ENCODE measurements around the gene DGKG.

DGKG gene

DNA sequence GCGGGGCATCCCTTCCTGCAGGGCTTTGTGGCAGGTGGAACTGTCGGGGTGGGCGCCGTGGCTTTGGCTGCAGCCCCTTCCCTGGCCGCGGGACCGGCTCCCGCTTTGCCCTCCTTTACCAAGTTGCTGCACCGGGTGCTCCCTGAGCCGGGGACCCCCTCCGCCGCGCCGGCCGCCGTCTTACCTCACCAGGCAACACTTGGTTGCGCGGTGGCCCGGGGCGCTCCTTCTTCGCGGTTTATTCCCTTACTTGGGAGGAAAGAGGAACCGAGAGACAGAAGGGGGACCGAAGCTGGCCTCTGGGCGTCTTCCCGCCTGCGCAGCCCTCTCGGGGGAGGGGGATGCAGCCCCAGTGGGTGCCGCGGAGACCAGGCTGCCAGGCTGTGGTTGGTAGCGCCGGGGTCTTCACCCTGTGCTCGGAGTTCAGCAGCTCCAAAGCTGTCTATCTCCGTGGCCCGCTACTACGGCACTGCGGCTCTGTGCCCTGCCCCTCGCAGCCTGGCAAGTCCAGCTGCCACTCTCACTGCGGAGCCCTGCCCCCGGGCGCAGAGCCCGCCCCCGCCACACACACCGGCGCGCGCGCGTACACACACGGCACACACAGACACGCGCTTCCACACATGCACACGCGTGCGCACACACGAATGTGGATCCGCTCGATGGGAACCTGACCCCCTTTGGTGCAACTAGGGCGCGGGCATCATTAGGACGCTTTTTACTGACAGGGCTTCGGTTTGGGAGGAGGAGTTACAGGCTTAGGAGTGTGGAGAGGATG is at the start of gene DGKG:
DGKG (minus strand) TSS at position 473 of the 775 bp plus-strand sequence. CDS start 41,775 bp downstream, outside the sequence.
- DNase-seq (ENCODE audit: low spot score) = no peak

GRCh38 chr3:186411089-186411488 is 49.1 kb upstream of the DGKG start:
- no peak for DNase-seq (ENCODE audit: low spot score)

GRCh38 chr3:186406669-186407635 is 44.9 kb upstream of the DGKG start:
- no peak for DNase-seq (ENCODE audit: low spot score)

GRCh38 chr3:186401556-186401955 is 39.5 kb upstream of the DGKG start:
- no peak for DNase-seq (ENCODE audit: low spot score)

DNA sequence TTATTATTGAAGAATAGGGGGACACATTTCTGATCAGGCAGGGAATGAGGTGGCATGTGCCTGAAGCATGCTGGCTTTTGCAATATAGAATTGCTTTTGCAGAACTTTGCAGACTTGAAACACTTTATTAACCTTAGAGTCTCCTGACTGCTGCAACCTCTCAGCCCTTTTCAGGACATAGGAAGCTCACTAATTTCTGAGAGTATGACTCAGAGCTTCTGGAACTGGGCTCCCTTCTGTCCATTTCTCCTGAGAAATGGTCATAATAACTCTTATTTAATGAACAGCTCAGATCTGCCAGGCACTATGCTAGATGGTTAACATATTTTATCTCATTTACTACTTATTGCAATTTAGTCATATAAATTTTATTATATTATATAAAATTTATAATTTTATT is 38.6 kb upstream of the DGKG start:
- no peak for DNase-seq (ENCODE audit: low spot score)

DNA sequence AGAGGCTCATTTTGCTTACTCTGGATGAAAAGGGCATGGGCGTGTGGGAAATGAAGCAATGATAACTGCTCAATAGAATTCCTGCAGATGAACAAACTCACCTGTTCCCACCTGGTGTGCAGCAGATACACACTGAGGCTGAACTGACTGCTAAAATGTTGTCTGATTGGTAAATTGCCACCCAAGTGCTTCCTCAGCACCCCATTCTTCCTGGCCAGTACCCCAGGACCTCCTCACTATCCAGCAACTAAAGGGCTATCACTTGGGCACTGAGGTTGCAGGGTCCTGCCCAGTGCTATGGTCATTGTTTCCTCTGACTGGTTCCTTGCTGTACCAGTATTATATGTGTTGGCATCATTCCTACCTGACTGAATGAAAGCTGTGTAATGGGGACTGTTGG is 38.0 kb upstream of the DGKG start:
- no peak for DNase-seq (ENCODE audit: low spot score)

GRCh38 chr3:186394566-186395217 is 32.7 kb upstream of the DGKG start:
- DNase-seq (ENCODE audit: low spot score) = no peak

DNA sequence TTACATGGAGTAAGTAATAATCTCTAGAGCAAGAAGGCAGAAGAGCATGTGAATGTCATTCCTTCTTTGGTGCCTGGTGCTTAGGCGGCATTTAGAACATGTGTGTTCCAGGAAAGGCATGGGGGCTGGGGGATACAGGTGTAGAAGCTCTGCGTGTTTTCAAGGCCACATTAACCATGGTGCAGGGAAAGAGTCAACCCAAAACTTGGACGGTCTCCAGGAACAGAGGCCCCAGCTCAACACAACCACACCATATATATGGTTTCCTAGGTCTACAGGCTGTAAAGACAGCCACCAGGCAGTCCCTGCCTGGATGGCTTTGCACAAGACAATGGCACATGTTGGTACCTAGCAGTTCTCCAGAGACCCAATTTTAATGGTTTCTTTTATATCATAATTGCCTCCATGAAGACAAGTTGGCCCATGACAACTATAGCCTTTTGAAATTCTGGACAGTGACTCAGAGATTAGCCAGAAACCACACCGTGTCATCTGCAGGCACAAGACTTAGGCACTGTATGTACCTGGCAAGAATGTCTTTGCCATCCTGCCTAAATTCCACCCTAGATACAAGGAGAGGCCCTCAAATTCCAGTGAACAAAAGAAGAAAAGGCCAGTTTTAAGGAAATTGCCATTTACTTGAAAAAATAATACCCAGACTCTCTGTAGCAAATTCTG is 25.0 kb upstream of the DGKG start:
- no peak for DNase-seq (ENCODE audit: low spot score)

DNA sequence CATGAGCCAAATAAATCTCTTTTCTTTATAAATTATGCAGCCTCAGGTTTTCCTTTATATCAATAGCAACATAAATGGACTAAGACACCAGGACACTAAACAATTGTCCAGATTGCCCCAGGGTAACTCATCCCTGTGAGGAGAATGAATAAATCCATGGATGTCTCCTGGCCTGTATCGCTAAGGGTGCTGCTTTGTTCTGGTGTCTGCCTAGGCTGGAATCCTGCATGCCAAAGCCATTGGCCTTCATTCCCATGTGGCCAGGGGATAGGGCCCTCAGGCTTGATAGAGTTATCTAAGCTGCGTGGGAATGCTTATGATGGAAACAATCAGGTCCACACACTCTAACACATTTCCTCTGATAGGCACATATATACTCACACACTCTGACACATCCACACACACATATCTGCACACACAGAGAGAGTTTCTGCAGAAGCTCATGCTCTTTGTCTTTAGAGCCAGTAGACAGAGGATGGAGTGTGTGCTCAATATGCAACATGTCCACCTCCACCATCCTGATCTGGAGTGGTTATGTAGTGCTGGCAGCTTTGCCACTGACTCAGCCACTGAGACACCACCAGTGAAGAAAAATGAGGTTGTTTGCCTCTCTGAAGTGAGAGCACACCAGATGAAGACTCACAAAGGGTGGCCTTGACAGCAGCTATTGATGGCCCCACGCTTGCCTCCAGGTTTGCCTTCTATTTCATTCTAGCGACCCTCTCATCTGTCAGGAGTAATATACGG is 24.0 kb upstream of the DGKG start:
- no peak for DNase-seq (ENCODE audit: low spot score)

DNA sequence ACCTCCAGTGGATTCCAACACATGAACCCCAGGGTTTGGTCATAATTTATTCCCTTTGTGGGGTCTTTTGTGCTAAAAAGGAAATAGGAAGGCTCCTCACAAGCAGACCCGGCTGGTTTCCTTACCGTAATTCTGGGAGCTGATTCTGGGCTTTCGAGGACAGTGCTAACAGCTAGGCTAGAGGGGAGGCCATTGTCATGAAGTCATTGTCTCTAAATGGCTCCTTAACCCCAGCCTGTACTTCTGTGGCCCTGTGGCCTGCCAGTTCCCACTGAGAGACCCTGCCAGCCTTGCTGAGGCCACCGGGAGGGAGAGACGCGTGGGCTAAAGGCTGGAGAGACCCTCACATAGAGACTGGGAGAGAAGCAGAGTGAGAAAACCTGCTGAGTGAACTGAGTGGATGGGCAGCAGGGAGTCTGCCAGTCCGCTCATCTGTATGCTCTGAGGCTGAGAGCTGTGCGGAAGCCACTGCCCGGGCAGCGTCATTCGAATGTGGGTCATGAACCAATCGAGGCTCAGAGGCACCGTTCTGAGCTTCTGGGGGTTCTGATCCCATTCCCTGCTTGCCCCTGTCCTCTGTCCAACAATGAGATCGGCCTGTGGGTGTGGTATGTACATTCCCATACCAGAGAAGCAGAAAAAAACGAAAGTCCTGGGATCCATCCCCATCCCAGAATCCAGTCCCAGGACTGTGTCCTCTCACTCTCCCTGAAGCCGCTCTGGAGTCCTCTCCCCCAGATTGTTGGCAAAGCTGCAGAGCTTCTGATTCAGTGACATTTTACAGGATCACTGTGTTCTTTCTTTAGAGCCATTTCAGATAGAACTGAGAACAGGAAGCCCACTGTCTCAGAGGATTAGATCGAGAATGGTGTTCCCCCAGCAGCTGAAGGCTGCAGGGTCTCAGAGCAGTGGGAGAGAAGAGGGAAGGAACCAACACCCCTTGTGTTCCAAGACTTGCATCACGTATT is 21.3 kb upstream of the DGKG start:
- DNase-seq (ENCODE audit: low spot score) = no peak

DNA sequence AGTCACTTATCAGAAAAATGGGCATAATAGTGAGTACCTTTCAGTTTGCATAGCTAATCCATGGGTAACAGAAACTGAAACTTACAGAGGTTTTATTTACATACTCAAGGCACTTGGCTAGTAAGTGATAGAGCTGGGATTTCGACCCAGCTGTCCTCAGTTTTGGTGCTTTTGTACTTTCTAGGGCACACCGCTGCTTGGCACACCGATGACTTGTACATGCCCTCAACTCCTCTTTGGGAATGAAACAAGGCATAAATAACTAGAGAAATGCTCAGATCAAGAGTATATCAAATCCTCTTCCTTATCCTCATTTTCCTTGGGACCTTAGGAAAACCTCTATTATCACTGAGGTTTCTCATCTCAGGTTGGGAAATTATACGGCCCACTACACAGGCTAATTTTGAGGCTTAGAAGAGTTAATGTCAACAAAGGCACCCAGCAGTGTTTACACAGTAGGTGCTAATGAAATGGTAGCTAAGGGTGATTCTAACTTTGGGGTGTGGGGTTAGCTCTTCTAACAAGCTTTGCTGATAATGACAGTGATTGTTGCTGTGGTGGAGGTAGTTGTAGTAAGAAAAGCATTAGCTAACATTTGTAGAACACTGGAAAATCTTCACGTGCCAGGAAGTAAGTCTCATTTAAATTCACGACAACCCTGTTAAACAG is 20.3 kb upstream of the DGKG start:
- no peak for DNase-seq (ENCODE audit: low spot score)

GRCh38 chr3:186381424-186382216 is 19.6 kb upstream of the DGKG start:
- no peak for DNase-seq (ENCODE audit: low spot score)

DNA sequence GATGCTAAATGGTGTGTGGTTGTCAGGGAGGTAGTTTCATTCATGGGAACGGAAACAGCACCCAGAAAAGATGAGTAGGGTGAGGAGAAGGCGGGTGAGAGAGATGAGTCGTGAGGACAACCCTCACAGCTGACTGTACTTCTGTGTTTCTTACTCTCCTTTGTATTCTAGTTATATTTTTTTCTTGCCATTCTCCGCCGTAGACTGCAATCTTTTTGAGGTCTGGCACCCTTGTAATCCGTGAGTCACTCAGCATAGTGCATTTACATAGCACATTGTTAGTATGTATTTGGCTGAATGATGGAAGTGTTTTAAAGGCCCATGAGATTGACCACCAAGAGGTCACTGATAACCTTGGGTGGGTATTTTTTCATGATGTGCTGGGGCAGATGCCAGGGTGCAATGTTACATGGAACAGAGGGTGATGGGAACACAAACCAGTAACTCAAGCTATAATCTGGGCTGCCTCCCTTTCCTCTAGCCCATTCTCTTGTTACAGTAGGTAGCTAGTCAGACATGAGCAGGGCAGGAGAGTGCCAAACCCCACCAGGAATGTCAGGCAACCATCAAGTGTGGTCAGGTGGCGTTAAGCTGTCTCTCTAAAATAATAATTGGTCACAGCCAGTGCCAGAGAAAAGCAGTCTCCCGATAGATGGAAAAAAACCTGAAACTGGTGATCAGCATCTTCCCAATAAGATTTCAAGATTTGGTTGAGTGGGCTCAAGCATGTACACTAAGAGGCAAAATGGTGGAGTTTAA is 18.8 kb upstream of the DGKG start:
- no peak for DNase-seq (ENCODE audit: low spot score)

DNA sequence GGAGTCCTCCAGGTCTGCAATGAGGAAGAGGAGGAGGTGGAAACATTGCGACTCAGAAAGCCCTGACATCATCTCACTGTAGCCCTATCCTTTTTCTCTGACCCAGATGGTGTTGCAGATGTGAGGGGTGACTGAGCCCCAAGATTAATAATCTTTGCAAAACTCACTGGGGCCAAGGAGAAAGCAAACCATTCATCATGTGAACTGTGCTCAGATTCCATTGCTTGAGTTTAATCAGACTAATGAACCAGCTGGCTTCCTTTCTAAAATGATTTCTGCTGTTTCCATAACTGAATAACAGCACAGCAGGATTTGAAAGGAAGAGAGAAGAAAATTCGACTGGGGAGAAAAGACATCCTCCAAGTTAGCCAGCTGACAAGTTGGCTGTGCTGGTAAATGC is 13.4 kb upstream of the DGKG start:
- DNase-seq (ENCODE audit: low spot score) = no peak

DNA sequence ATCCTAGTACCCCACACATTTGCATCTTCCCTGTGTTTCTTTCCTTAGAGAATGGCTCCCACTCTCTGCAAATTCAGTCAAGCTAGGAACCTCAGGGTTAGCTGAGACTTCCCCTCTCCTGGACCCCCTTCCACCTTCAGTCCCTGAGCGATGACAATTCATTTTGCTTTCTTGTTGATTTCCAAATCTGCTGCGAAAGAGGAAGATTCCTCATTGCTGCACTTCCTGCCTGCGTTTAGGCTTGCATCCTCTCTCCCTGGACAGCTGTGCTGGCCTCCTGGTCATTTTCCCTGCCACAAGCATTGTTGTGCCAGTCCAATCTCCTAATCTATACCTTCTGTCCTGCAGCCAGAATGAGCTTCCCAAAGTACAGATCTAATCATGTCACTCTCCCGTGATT is 12.3 kb upstream of the DGKG start:
- no peak for DNase-seq (ENCODE audit: low spot score)

GRCh38 chr3:186369217-186369616 is 7.2 kb upstream of the DGKG start:
- no peak for DNase-seq (ENCODE audit: low spot score)

- no peak for DNase-seq (ENCODE audit: low spot score)
These were observed 6.7 kb upstream of the DGKG start for GRCh38 chr3:186368717-186369116.

DNA sequence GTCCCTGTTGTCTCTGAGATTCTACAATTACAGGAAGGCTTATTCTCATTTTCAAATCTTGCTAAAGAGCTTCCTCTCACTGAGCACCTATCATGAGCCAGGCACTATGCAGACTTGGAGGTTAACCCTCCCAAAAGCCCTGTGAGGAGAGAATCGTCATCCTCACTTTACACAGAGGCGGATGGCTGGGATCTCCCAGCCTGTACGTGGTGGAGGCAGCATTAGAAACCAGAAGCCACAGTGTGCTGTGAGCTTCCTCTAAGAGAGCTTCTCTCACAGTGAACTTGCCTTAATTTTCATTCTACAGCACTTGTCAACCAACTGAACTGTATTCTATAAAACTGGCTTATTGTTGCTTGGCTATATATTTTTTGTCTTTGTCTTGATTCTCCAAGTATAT is 6.1 kb upstream of the DGKG start:
- no peak for DNase-seq (ENCODE audit: low spot score)
